NCI-H526 (cell line): ENCODE data around the gene BRD3OS.

Experiments used
- DNase-seq, 2 experiments: peaks; one replicate each; lab custom pipeline; 2025; lab: John Stamatoyannopoulos, UW

The BRD3OS gene, protein sequence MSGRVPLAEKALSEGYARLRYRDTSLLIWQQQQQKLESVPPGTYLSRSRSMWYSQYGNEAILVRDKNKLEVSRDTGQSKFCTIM

DNA sequence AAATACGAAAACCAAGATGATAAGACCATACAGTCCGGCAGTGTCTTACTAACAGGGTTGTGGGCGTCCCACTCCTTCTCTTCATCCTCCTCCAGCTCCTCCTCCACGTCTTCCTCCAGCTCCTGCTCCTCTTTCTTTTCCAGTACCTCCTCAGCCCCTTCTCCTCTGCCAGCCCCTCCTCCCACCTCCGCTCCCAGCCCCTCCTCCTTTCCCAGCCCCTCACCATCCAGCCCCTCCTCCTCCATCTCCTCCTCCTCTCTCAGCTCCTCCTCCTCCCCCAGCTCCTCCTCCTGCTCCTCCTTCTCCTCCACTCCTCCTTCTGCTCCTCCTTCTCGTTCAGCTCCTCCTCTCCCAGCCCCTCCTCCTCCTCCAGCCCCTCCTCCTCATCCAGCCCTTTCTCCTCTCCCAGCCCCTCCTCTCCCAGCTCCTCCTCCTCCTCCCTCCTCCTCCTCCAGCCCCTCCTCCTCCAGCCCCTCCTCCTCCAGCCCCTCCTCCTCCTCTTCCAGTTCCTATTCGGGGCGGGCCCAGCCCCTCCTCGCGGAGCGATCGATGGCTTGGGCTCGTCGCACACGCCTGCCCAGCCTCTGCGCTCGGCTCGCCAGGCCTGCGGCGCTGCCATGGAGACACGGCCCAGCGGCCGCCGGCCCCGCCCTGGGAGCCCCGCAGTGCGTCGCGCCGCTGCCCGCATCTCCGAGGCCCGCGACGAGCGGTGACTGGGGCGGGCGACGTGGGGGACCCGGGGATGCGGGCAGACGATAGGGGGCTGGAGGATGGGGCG, at the start of gene BRD3OS:
TSS of gene BRD3OS (plus strand) at position 654 of the 778 bp plus-strand sequence. CDS start 1,267 bp downstream, outside the sequence.
- peak; percentile 82 to 97 for DNase-seq

DNA sequence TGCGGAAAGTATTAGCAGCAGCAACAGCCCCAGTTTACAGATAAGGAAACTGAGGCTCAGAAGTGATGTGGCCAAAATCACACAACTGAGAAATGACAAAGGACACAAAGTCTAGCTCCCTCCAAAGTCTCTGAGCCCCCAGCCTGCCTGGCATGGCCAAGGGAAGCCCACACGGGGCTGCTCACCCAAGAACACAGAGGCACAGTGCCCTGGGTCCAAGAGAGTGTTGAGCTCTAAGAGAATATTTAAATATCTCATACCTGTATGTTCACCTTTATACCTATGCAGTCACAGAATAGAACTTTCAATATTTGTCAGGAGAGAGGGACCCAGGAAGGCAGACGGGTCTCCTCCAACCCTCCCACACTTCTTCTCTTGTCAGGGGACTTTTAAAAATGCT, 49.8 kb upstream of the BRD3OS start:
- no peak for DNase-seq

DNA sequence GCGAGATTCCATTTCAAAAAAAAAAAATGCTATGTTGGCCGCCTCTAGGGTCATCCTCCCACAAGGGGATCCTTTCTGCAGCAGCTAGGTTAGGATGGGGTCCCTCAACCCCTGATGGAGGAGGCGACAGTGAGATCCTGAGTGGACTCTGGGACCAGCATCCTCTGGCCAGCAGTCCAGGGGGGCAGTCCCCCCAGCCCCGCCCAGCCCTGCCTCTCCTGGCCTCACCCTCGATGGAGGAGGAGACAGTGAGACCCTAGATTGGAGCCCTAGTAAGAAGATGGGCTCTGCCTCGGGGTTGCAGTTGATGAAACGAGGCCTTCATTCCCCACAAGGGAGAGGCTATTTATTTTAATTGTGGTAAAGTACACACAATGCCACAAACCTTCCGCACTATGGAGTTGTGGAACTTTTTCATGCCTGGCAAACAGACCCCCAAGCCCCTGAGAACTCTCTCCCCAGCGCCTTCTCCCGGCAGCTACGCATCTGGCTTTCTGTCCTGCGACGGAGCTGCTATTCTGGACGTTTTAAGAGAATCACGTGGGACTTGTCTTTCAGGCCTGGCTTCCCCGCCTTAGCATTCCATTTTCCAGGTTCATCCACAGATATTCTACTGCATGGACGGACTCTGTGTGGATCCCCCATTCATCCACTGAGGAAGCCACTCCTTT, 49.0 kb upstream of the BRD3OS start:
- no peak for DNase-seq

DNA sequence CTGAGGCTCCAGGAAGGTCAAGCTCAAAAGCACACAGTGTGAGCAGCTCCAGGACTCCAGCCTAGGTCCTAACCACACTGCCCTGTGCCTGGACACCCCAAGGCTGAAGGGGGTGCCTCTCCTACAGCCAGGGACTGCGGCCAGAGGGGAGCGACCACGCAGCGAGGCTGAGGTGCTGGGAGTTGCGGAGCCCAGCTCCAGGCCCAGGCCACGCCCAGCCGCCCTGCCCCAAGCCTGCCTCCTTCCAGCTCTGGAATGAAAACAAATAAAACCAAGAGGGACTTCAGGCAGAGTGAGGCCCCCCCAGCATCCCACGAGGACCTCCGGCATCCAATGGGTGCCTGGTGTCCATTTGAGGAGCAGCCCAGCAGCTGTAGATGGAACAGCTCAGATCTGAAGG, 48.4 kb upstream of the BRD3OS start:
- DNase-seq, result no peak

DNA sequence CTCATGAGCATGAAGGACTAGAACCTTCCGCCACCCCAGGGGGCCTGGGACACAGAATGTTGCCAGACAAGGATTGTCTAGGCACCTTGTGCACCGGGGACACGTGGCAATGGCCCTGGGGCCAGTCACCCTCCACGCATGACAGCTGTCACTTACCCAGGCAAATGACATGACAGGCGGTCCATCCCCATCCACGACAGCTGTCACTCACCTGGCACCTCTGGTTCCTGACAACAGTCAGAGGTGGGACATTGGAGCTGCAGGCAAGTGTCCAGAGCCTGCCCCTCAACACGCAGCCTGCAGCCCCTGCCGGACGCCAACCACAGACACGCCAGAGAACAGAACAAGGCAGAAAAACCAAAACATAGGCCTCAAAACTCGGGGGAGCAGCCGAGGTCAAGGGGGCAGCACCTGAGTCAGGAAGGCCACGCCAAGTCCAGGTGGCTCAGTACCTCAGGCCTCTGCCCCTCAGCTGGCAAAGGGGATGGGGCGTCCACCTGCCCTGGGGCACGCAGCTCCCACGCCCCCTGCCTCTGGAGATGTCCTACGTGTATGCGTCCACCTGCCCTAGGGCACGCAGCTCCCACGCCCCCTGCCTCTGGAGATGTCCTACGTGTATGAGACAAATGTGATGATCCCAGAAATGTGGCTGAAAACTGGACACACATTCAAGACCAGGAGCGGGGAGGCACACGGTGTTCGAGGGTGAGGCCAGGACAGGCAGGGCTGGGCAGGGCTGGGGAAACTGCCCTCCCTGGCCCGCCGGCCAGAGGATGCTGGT, 47.7 kb upstream of the BRD3OS start:
- DNase-seq, result no peak

DNA sequence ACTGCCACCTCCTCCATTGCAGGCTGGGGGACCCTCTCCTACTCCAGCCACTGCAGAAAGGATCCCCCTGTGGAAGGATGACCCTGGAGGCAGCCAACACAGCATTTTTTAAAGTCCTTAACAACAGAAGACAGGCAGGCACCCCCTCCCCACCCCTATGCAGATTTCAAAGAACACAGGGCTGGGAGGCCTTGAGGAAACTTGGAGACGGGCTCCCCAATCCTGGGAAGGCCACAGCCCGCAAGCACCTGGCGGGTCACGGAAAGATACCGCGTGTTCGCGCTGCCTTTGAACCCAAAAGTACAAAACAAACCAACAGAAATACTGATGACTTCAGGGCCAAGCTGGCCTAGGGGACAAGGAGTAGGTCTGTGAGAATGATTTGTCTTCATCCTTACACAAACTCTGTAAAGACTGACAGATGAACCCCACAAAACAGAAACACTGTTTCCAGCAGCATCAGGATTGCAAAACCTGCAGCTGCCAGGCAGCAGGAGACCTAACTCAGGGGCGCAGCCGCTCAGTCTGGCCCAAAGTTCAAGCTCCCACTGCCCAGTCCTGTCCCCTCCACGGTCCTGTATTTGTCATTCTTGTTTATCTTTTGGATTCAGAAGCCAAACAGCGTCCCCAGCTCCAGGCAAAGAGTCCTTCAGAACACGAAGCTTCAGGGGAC, 46.9 kb upstream of the BRD3OS start:
- no peak for DNase-seq

DNA sequence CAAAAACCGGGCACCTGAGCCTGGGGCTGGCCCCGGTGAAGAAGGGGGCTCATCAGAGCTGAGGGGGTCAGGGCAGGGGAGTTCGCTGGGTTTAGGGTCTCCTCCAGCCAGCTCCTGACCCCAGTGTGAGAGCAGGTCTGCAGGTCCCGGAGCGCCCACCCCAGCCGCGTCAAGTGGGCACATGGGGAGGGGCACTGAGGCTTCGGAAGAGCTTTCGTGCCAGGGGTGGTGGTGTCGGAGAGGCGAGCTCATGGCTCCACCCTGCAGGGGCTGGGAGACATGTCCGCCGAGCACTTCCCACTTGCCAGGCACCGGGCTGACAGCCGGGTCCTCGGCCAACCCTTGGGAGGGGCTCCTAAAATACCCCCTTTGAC, 46.4 kb upstream of the BRD3OS start:
- no peak for DNase-seq

DNA sequence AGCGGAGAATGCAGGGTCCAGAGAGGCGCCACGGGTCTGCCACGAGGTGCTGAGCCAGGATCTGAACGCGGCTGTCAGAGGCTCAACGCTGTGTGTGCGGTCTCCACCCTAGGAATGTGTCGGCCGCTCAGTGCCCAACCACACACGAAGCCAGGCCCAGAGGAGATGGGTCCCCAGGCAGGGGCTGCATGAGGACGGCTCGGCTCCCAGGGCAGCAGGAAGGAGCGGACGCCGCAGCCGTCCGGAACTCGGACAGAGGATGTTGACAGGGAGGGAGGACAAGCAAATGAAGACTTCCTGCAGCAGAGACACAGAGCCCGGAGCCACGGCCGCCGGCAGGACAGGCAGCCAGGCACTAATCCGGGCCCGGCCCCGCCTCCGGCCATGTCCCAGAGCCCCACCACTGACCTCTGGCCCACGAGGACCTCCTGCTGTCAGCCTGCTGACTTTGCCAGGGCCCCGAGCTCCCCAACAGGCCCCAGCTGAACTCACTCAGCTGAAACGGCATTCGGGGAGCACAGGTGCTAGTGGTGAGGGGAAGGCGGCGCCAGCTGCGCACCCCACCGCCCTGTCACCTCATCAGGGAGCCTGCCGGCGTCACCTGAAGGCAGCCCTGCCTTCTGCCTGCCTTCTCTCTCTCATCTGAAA, 45.9 kb upstream of the BRD3OS start:
- no peak for DNase-seq

DNA sequence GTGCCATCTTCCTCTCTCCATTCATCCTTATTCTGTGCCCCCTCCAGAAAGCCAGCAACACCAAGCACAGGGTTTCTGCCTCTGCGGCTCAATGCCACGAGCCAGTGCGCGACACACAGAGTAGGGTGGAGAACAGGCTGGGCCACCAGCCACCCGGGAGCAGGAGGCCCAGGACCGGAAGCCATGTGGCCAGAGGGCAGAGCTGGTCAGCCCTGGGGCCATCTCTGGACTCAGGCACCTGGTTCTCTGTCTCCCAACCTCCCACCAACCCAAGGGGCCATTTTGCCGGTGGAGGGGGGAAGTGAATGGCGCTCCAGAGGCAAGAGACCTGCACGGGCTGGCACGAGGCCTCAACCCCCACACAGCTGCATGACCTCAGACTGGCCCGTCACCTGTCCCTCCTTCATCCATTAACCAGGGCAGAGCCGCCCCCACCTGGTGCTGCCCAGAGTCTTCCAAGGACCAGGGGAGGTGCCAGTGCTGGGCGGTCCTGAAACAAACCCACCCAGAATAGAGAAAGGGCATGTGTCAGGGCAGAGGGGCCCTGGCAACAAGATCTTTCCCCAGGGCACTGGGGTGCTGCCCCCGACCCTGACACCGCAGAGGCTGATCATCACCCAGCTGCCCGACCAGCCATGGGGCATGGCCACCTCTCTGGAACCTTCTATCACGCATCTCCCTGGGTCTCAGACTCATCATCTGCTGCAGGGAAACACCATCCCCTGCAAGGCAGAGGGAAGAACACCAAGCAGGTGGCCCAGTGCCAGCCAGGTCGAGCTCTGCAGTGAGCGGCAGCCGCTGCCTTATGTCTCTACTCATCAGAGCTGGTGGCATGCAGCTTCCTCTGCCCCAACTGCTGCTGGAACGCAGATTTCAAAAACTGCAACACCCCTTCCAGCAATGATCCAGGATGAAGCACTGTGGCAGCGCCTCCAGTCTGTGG, 45.1 kb upstream of the BRD3OS start:
- no peak for DNase-seq

DNA sequence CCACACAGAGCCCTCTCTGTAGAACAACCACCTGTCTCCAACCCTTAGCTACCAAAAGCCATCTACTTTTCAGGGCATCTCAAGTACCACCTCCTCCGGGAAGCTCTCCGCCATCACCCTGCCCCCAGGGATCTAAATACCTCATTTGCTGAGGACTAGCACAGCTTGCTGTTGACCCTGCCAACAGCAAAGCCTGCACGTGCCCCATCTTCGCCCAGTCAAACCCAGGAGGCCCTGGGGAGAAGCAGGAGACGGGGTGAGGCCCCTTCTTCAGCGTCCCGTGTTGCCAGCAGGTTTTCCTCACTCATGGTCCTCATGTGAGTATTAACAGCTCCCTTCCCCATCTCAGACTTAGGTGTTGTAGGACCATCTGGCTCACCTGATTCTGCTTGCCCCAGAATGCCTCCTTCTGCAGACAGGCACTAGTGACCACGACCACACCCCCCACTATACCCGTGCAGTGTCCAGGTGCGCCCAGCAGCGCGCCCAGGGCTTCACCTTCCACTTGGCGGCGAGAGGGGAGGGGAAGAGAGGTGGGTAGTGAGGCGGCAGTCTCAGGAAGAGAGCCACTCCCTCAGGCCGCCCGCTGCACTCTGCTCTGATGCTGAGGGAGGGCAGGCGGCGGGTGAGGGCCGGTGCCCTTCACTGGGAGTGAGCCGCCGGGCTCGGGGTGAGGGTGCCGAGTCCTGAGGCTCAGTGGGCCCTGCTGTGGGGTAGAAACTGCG, 44.3 kb upstream of the BRD3OS start:
- DNase-seq, result no peak

DNA sequence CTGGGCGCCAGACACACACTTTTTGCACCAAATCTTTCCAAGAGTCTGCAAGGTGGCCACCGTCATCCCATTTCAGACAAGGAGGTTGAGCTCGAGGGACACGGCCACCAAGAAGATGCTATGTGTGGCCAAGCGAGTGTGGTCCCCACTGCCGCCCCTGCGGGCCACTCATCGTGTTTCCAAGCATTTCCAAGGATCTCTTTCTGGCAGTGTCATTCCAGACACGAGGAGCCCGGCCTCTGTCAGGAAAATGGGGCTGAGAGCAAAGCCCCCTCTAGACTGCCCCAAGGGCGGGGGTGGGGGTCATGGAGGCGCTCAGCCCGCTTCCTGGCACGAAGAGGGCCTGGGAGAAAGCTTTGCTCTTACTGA, 43.7 kb upstream of the BRD3OS start:
- DNase-seq, result no peak

DNA sequence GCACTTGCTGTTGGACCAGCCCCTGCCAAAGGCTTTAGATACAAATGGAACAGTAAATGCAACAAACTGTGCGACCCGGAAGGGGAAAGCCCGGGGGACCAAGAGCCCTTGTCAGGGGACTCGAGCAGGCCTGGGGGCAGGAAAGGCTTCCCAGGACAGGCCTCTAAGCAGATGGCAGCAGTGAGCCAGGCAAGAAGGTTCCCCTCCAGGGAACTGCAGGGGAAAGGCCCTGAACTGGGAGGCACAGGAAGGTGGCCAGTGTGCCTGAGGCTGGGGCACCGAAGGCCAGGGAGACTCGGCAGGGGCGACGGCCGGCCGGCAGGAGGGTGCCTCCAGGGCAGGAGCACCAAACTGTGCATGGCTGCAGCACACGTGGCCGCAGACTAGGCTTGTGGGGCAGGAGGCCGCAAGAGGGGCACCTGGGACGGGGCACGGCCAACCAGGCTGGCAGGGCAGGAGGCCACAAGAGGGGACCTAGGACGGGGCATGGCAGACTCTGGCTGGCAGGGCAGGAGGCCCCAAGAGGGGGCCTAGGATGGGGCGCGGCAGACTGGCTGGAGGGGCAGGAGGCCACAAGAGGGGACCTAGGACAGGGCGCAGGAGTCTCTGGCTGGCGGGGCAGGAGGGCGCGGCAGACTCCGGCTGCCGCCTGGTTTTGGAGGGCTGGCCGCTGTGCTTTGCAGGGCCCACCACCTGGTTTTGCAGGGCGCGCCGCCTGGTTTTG, 43.2 kb upstream of the BRD3OS start:
- no peak for DNase-seq

DNA sequence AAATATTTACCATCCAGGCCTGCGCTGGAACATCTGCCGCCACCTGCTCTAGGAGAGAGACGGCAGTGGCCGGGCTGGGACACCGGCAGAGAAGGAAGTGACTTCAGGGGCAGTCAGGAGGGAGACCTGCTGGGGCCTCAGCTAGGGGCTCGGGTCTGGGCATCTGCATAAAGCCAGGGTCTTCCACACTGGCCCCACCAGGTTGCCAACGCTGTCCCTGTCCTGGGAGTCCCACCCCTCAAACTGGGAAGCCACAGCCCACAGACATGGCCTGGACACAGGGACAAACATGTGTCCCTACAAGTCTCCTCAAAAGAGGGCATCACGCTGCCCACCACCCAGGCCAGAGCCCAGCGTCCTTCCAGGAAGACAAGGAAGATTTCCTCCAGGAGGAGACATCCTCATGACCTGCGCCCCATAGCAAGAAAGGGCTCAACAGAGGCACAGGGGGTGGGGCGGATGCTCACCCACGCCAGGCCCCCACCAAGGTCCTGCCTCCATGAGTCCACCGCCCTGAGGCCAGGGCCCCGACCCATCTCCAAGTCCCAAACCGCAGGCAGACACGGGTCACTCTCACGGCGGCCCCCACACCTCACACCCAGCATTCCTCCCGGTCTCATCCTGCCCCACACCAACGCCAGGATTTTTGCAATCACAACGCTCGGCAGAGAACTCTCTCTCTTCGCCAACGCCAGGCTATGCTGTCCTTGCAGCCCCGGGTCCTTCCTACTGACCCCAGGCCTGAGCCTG, 42.1 kb upstream of the BRD3OS start:
- DNase-seq, result no peak

DNA sequence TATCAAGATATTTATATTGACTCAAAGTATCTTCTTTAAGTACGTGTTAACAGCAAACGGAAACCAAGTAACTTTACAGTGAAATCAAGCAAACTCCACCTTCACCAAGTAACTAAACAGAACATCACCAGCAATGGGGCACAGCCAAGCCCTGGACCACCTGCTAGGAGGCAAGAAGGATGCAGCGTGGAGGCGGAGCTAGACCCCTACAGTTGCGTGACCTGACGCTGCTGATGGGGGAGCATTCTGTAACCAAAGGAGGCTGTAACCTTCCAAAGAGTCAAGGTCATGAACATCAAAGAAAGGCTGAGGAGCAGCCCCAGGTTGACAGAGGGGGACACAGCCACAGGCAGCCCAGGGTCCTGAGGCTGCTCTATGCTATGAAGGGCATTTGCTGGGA, 39.2 kb upstream of the BRD3OS start:
- no peak for DNase-seq

DNA sequence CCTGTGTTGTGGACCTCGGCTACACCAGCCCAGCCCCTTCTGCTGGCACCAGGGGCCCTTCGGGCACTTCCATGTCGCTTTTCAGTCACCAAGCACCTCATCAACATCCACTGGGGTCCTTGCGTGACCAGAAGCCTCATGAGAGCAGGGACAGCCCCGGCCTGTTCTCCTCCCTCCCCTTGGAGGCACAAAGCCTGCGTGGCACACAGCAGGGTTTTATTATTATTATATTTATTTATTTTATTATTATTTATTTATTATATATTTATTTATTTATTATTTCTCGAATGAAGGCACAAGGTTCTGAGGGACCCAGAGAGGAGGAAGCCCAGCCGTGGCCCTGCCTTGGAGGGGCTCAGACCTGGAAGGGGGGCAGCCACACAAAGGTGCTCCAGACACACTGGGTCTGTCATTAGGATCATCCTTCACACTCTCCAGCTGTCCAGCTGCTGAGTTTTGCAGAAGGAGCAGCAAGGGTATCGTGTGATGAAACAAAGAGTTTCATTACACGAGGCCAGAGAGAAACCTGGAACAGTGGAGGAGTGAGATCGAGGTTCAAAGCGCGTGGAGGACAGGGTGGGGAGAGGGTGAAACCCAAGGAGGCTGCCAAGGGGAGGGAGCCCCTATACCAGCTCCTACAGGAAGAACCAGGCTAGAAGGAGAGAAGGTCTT, 38.4 kb upstream of the BRD3OS start:
- DNase-seq, result no peak

DNA sequence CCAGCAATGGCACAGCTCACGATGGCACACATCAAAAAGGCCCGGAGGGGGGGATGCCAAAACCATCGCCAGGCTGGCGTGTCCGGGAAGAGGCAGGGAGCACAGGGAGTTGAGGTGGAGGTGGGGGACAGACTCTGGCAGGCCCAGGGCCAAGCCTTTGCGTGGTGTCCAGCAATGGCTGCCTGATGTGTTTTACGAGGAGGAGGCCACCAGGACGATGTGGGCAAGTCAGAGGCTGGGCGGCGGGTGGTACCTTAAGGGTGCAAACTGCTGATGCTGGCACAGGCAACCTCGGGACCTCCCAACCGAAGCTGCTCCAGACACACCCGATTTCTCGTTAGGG, 37.9 kb upstream of the BRD3OS start:
- no peak for DNase-seq

DNA sequence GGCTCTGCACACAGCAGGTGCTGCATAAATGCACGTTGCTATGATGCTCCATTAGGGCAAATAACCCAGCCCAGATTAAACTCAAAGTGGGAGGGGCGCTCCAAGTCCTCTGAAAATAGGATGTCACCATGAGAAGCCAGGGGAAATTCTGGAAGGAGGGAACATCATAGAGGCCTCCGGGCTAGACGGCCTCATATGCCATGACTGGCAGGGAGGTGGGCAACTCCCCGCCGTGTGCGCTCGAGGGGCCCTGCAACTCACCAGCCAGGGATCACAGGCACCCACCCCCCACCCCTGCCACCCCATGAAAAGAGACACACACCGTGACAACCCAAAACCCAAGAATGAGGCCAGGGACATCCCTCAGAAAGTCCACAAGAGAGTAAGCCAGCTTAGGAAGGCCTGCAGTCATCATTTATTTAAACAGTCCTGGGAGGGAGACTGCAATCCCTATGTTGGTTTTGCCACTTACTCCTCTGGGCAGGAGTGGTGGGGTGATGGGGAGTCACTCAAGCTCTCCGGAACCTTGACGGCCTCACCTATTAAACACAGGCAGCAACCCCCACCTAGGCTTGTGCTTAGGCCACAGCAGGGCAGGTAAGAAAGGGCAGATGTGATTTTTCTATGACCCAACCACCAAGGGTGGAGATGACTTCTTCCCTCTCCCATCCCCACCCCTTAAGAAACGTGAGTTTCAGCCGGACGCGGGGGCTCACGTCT, 37.2 kb upstream of the BRD3OS start:
- DNase-seq, result no peak
